Erythroblast (primary cell): Measurements from ENCODE around the gene SPACA6.

Experiments used
- GATA1 ChIP-seq: IDR thresholded peaks from 2 replicates; pipeline ENCODE4 v1.6.1; 2011; ENCODE audit warnings: low read depth, mild to moderate bottlenecking, control low read depth, low read length, moderate library complexity
- POLR2A ChIP-seq: IDR thresholded peaks from 2 replicates; pipeline ENCODE4 v1.6.1; 2011; ENCODE audit warnings: mild to moderate bottlenecking, low read length

GRCh38 chr19:51737924-51738323, 44.8 kb downstream of the SPACA6 start:
- TF ChIP-seq POLR2A (no peak), GATA1 (no peak)
